NCI-H2171 treated with DMSO at 0.1 percent for 48 hours (cell line): ENCODE data around the gene GOLGA6L10.
"Not testable (repeated sequence)": the region's sequence is repeated elsewhere in the genome, so short reads cannot be mapped to it uniquely, and the experiment has no call there.

Experiments used
- DNase-seq: peaks from one replicate; lab custom pipeline; 2025; lab: John Stamatoyannopoulos, UW

Gene GOLGA6L10

DNA sequence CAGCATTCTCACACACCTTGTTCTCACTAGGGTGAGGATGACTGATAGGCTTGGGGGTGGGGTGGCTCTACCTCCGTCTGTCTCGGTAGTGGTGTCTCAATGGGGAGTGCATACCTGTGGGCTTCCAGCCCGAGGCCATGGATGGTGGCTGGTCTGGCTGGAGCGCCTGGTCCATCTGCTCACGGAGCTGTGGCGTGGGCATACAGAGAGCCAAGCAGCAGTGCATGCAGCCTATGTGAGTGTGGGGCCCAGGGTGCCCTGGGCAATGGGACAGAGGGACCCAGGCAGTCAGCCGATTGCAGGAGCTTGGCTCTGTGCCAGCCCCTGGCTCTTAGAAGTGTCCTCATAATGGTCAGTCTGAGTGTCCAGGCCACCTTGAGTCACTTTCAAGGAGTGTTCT is 31.8 kb downstream of the GOLGA6L10 start:
- not testable (repeated sequence) for DNase-seq

DNA sequence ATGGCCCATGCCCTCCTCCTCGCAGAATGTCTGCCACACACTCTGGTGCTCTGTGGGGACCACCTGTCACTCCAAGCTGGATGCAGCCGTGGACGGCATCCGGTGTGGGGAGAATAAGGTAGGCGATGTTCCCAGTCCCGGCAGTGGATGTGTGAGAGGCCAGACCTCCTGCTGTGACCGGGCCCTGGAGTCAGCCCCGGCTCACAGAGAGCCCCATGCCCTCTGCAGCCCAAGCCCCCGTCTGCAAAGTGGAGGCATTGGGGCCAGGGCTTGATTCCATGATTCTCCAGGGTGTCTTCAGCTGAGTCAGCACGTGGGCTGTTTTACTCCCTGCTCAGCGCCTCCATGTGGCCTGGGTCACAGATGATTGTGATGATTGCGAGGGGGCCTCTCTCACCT is 32.2 kb downstream of the GOLGA6L10 start:
- DNase-seq, result no peak

- not testable (repeated sequence) for DNase-seq
Measured at GRCh38 chr15:82316247-82317090, 32.8 kb downstream of the GOLGA6L10 start.

GRCh38 chr15:82315519-82316246 is 33.6 kb downstream of the GOLGA6L10 start:
- no peak for DNase-seq

GRCh38 chr15:82314769-82315518 is 34.3 kb downstream of the GOLGA6L10 start:
- no peak for DNase-seq

DNA sequence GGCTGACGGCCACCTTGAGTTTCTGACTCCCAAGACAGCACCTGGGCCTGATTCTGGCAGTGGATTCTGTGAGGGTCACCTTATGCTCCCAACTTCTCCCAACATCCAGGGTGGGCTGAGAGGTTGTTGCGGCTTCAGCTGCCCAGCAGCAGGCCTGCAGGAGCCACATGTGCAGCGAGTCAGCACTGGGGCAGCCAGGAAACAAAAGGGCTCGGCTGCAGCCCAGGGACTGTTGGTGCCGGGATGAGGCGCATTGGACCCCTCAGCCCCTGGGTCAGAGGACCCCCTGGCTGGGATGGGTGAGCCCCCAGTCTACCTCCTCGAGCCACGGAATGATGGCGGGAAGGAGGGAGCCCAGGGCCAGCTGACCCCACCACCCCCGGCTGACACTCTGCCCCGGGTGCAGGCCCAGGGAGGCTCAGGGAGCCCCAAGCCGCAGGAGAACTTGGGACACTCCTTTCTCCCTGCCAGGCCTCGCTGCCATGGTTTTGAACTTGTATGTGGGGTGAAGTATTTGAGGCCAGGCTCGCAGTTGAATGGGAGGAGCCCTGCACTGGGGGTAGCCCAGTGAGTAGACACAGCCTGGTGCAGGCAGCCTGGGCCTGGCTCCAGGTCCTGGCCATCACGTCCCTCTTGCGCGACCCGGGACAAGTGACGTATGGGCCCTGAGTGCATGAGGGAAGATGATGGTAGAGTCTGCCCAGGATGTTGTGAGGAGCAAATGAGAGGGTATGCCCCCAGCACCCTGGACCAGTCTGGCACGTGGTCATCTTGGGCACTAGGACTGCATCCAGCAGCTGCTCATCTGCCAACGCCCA is 35.1 kb downstream of the GOLGA6L10 start:
- not testable (repeated sequence) for DNase-seq

GRCh38 chr15:82313446-82313845 is 35.8 kb downstream of the GOLGA6L10 start:
- no peak for DNase-seq

GRCh38 chr15:82312586-82313349 is 36.5 kb downstream of the GOLGA6L10 start:
- DNase-seq, result peak; percentile 52

GRCh38 chr15:82311321-82311720 is 38.0 kb downstream of the GOLGA6L10 start:
- not testable (repeated sequence) for DNase-seq

GRCh38 chr15:82309802-82310201 is 39.5 kb downstream of the GOLGA6L10 start:
- DNase-seq, result no peak

DNA sequence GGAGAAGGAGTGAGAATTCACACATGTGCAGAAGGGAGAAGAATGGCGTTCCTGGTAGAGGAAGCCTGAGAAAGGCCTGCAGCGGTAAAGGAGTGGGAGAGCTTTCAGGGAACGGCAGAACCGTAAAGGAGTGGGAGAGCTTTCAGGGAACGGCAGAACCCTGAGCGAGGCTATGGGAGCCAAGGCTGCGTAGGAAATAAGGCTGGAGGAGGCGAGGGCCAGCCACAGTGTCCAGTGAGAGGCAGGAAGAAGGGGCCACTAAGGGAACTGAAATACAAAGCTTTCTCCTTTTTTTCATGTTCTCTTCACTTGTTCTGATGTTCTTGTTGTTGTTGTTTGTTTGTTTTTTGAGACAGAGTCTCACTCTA is 41.6 kb downstream of the GOLGA6L10 start:
- DNase-seq, result no peak

GRCh38 chr15:82306791-82307713 is 42.2 kb downstream of the GOLGA6L10 start:
- DNase-seq, result no peak

DNA sequence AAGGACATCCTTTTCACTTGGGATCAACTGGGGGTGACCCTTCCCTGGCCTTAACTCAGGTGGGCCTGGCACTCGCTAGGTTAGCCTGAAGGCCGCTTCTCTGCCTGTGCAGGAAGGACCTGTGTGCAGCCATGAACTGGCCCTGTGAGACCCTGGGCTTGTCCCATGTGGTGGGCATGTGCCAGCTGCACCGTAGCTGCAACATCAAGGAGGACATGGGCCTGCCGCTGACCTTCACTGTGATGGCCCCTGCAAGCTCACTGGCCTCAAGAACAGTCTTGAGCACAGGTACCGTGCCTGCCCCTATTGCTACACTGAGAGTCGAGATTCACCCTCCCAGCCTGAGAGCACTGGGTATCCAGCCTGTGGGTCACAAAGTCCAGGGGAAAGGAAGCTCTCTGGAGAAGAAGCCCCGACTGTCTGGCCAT is 43.6 kb downstream of the GOLGA6L10 start:
- no peak for DNase-seq

DNA sequence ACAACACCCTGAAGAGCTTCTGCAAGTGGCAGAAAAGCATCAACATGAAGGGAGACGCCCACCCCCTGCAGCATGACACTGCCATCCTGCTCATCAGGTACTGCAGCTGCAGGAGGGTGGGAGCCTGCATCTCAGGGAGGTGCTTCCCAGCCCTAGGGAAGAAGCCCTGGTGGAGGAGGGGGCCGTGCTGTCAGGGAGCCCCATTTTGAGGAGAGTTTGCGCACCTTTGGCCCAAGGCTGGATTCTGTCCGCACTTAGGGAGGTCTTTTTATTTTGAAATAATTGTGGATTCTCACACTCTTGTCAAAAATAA is 44.5 kb downstream of the GOLGA6L10 start:
- DNase-seq, result no peak

DNA sequence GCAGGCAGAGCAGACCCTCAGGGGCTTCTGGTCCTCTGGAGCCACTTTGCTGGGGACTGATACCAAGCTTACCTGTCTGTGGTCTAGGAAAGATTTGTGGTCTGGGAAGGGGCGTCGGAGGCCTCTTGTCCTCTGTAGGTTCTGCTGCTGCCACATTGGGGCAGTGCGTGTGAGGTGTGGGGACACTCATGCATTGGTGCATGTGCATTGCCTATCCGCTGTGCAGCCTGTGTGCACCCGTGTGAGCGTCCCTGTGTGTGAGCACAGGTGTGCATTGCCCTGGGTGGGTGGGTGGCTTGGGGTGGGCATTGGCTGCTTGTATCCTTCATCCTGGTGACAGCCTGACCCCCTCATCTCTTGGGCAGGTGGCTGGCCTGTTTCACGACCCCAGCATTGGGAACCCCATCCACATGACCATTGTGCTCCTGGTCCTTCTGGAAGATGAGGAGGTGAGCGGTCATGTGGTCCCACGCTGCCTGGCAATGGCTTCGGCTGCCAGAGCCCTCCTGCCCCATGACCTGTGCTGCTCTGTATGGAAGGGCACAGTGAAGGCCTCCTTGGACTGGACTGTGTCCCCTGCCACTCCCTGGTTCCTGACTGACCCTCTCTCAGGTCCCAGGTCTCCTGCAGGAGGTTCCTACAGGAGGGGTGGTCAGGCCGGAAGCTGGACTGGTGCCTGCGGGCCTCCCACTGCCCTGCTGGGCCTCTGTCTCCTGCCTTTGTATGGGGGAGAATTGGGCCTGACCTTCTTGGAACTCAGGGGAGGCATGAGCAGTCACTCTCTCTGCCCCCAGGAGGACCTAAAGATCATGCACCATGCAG is 45.1 kb downstream of the GOLGA6L10 start:
- DNase-seq, result no peak

DNA sequence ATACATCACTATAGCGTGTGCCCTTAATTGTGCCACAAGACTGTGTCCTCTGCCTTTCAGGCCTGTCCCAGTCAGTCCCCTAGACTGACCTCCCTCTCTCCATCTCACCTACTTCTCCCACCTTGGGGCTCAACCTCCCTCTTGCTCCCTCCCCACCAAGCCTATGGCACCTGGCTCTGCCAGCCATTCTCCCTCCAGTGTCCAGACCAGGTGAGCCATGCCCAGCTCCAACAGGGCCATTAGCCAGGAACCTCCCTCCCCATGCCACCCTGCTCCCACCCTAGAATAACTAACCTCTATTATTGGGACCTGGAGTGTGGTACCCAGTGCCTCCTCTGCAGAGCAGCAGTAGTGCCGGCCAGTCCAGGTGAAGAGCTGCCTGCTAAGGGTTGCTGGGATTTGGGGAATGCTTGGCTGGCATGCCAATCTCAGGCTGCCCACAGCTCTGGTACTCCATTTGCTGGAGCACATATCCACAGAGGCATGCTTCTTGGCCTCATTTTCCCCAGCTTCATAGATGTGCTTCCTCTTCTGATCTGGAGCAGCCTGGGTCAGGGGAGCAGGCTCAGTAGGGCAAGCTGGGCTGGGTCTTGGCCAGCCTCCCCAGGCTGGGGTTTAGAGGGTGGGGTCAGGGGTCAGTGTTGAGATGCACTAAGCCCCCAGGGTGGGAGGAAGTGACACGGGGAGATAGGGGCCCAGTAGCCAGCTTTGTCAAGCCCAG is 47.8 kb downstream of the GOLGA6L10 start:
- no peak for DNase-seq

GRCh38 chr15:82300883-82301282 is 48.4 kb downstream of the GOLGA6L10 start:
- DNase-seq, result no peak

GRCh38 chr15:82300326-82300725 is 48.9 kb downstream of the GOLGA6L10 start:
- DNase-seq, result not testable (repeated sequence)
